Measurements from ENCODE around the gene USP7. TPM values are rescaled to one million over a fixed set of nuclear protein-coding genes. Genes with fewer than 3 reads are reported as not detected.
"Not testable (repeated sequence)": the region's sequence is repeated elsewhere in the genome, so short reads cannot be mapped to it uniquely, and the experiment has no call there.

USP7 gene
- total and polyA plus RNA-seq, 4 donors, result 13.7 to 85.6 (median 37.7) TPM

- H3K4me3 ChIP-seq (ENCODE audit: low read depth in 1 of 3, low read length in 3 of 3), result no peak overlapping the region
- TF ChIP-seq SP1 (IDR thresholded peaks at IDR 0.05) (no peak), CTCF (IDR thresholded peaks at IDR 0.05; ENCODE audit: low read depth, low read length, missing input control) (no peak)
- H3K36me3 ChIP-seq (ENCODE audit: control insufficient read depth in 4 of 4, insufficient read depth in 3 of 4, low read depth in 1 of 4, low read length in 3 of 4), result no peaks in the 10 kb centered on the region
- DNase-seq (ENCODE audit: low spot score), result no peak
- H3K9ac ChIP-seq (ENCODE audit: low read depth in 1 of 2, low read length in 2 of 2), result no peak overlapping the region
- H3K27ac ChIP-seq (ENCODE audit: low read depth in 1 of 2, low read length in 2 of 2), result no peak overlapping the region
- H3K9me3 ChIP-seq (ENCODE audit: control insufficient read depth in 4 of 4, low read length in 3 of 4), result no peaks in the 10 kb centered on the region
- no peaks in the 10 kb centered on the region for H3K27me3 ChIP-seq (ENCODE audit: control insufficient read depth in 4 of 4, insufficient read depth in 4 of 4, low read length in 3 of 4)
- peaks cover 2 to 3% (median 2%) of the 10 kb centered on the region in 4 donors for H3K4me1 ChIP-seq (ENCODE audit: control insufficient read depth in 4 of 4, insufficient read depth in 4 of 4, low read length in 3 of 4)
- WGBS, result 72% methylated on average over 6 of the region's 6 CpGs
Observed at GRCh38 chr16:8878523-8878911, 85.2 kb downstream of the USP7 start.

- H3K9me3 ChIP-seq (ENCODE audit: control insufficient read depth in 4 of 4, low read length in 3 of 4), result no peaks in the 10 kb centered on the region
- H3K4me3 ChIP-seq (ENCODE audit: low read depth in 1 of 3, low read length in 3 of 3), result no peak overlapping the region
- no peak overlapping the region for H3K27ac ChIP-seq (ENCODE audit: low read depth in 1 of 2, low read length in 2 of 2)
- WGBS, result 82% methylated on average over 8 of the region's 8 CpGs
- no peak overlapping the region for H3K9ac ChIP-seq (ENCODE audit: low read depth in 1 of 2, low read length in 2 of 2)
- no peaks in the 10 kb centered on the region for H3K36me3 ChIP-seq (ENCODE audit: control insufficient read depth in 4 of 4, insufficient read depth in 3 of 4, low read depth in 1 of 4, low read length in 3 of 4)
- H3K4me1 ChIP-seq (ENCODE audit: control insufficient read depth in 4 of 4, insufficient read depth in 4 of 4, low read length in 3 of 4), result peaks cover 2 to 3% (median 2%) of the 10 kb centered on the region in 4 donors
- no peaks in the 10 kb centered on the region for H3K27me3 ChIP-seq (ENCODE audit: control insufficient read depth in 4 of 4, insufficient read depth in 4 of 4, low read length in 3 of 4)
- DNase-seq (ENCODE audit: low spot score), result no peak
- TF ChIP-seq JUND (IDR thresholded peaks at IDR 0.05), result no peak
- TF ChIP-seq HNF4A (conservative IDR thresholded peaks at IDR 0.05), result no peak
- no peak for TF ChIP-seq MAX (IDR thresholded peaks at IDR 0.05)
- TF ChIP-seq RAD21 (IDR thresholded peaks at IDR 0.05), result no peak
- no peak for TF ChIP-seq NR2F2 (IDR thresholded peaks at IDR 0.05)
- no peak for TF ChIP-seq CTCF (IDR thresholded peaks at IDR 0.05; ENCODE audit: low read depth, low read length, missing input control)
- TF ChIP-seq SP1 (IDR thresholded peaks at IDR 0.05), result no peak
- TF ChIP-seq REST (IDR thresholded peaks at IDR 0.05), result no peak
- TF ChIP-seq ZBTB33 (IDR thresholded peaks at IDR 0.05), result no peak
- no peak for TF ChIP-seq YY1 (IDR thresholded peaks at IDR 0.05)
- TF ChIP-seq RXRA (IDR thresholded peaks at IDR 0.05), result no peak
- TF ChIP-seq HNF4G (IDR thresholded peaks at IDR 0.05), result no peak
- TF ChIP-seq EGR1 (IDR thresholded peaks at IDR 0.05; ENCODE audit: low read depth in 2 of 2), result no peak
- no peak for TF ChIP-seq ATF3 (IDR thresholded peaks at IDR 0.05)
- TF ChIP-seq FOXA1 (IDR thresholded peaks at IDR 0.05), result no peak
- TF ChIP-seq GABPA (IDR thresholded peaks at IDR 0.05 in 1 of 2, conservative IDR thresholded peaks at IDR 0.05 in 1 of 2), result no peak
- no peak for TF ChIP-seq FOXA2 (IDR thresholded peaks at IDR 0.05)
- no peak for TF ChIP-seq TAF1 (conservative IDR thresholded peaks at IDR 0.05)
Observed at GRCh38 chr16:8877894-8878522, 85.7 kb downstream of the USP7 start.

- peaks cover 6 to 16% (median 12%) of the 10 kb centered on the region in 4 donors for H3K4me1 ChIP-seq (ENCODE audit: control insufficient read depth in 4 of 4, insufficient read depth in 4 of 4, low read length in 3 of 4)
- DNase-seq (ENCODE audit: low spot score); H3K4me3 ChIP-seq (ENCODE audit: low read depth in 1 of 3, low read length in 3 of 3); H3K9me3 ChIP-seq (ENCODE audit: control insufficient read depth in 4 of 4, low read length in 3 of 4); H3K36me3 ChIP-seq (ENCODE audit: control insufficient read depth in 4 of 4, insufficient read depth in 3 of 4, low read depth in 1 of 4, low read length in 3 of 4); H3K27ac ChIP-seq (ENCODE audit: low read depth in 1 of 2, low read length in 2 of 2); H3K9ac ChIP-seq (ENCODE audit: low read depth in 1 of 2, low read length in 2 of 2); H3K27me3 ChIP-seq (ENCODE audit: control insufficient read depth in 4 of 4, insufficient read depth in 4 of 4, low read length in 3 of 4): not testable (repeated sequence)
- 82% methylated on average over 7 of the region's 7 CpGs for WGBS
Observed at GRCh38 chr16:8875317-8875716, 88.4 kb downstream of the USP7 start.
